Gastroesophageal sphincter (tissue), 3 donors: ENCODE data around the gene GRID2.

Experiments used
- EP300 ChIP-seq: sonication (generic); formaldehyde crosslinking; IDR thresholded peaks from one replicate; pipeline ENCODE4 v1.6.1; 2017; ENCODE audit warnings: antibody characterized with exemption, mild to moderate bottlenecking
- POLR2A ChIP-seq, 2 donors: fragments of 450-650 bp; IDR thresholded peaks; one replicate each; pipeline ENCODE4 v1.6.1; 2017; ENCODE audit warnings: antibody characterized with exemption in 2 of 2, mild to moderate bottlenecking in 2 of 2, moderate library complexity in 1 of 2
- TF ChIP-seq, protein P1 (sequence below), 4 experiments: fragments of 200-600 bp in 2 of 4; fragments of 450-650 bp in 2 of 4; sonication (generic) in 1 of 4; IDR thresholded peaks; one replicate each; pipeline ENCODE4 v1.5.1; 2017 to 2019; ENCODE audit warnings: antibody characterized with exemption in 4 of 4, mild to moderate bottlenecking in 2 of 4, moderate library complexity in 2 of 4

DNA sequence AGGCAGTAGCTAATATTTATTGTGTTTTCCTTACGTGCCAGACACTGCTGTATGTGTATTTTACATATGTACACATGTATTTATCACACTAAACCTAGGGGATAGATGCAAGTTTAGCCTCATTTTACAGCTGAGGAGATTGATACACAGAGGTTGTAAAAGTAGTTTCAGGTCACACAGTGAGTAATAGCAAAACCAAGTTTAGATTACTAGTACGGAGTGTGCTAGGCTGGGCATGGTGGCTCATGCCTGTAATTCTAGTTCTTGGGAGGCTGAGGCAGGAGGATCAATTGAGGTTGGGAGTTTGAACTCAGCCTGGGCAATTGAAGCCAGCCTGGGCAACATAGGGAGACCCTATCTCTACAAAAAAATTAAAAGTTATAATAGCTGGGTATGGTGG lies 823.7 kb downstream of the GRID2 start:
- TF ChIP-seq, protein P1, sequence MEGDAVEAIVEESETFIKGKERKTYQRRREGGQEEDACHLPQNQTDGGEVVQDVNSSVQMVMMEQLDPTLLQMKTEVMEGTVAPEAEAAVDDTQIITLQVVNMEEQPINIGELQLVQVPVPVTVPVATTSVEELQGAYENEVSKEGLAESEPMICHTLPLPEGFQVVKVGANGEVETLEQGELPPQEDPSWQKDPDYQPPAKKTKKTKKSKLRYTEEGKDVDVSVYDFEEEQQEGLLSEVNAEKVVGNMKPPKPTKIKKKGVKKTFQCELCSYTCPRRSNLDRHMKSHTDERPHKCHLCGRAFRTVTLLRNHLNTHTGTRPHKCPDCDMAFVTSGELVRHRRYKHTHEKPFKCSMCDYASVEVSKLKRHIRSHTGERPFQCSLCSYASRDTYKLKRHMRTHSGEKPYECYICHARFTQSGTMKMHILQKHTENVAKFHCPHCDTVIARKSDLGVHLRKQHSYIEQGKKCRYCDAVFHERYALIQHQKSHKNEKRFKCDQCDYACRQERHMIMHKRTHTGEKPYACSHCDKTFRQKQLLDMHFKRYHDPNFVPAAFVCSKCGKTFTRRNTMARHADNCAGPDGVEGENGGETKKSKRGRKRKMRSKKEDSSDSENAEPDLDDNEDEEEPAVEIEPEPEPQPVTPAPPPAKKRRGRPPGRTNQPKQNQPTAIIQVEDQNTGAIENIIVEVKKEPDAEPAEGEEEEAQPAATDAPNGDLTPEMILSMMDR (IDR thresholded peaks at IDR 0.05) = no peak
- TF ChIP-seq POLR2A (IDR thresholded peaks at IDR 0.05) (no peak), EP300 (no peak)
